HG03342 (cell line): Measurements from ENCODE around the gene DENND1B.
"Not testable (repeated sequence)": the region's sequence is repeated elsewhere in the genome, so short reads cannot be mapped to it uniquely, and the experiment has no call there.

Experiments
- ATAC-seq: cut with Tn5 transposase; IDR thresholded peaks from one replicate; pipeline ENCODE4 v1.9.1; 2021; ENCODE audit warnings: mild to moderate bottlenecking, moderate library complexity; ENCODE audit not compliant: unreplicated experiment

The DENND1B gene

GRCh38 chr1:197745911-197746310 lies 29.4 kb downstream of the DENND1B start:
- ATAC-seq = no peak

GRCh38 chr1:197744979-197745378 lies 30.3 kb downstream of the DENND1B start:
- ATAC-seq = no peak

- ATAC-seq = no peak
These were observed 31.7 kb downstream of the DENND1B start for GRCh38 chr1:197743578-197743977.

GRCh38 chr1:197740992-197741391 lies 34.3 kb downstream of the DENND1B start:
- no peak for ATAC-seq

GRCh38 chr1:197738927-197739326 lies 36.4 kb downstream of the DENND1B start:
- no peak for ATAC-seq

- no peak for ATAC-seq
These were observed 37.4 kb downstream of the DENND1B start for GRCh38 chr1:197737916-197738315.

- no peak for ATAC-seq
These were observed 38.6 kb downstream of the DENND1B start for GRCh38 chr1:197736685-197737084.

GRCh38 chr1:197735461-197735860 lies 39.8 kb downstream of the DENND1B start:
- no peak for ATAC-seq

GRCh38 chr1:197733324-197733723 lies 42.0 kb downstream of the DENND1B start:
- ATAC-seq = no peak

GRCh38 chr1:197732187-197732586 lies 43.1 kb downstream of the DENND1B start:
- ATAC-seq = no peak

GRCh38 chr1:197731449-197731848 lies 43.8 kb downstream of the DENND1B start:
- ATAC-seq = no peak

GRCh38 chr1:197725976-197726375 lies 49.3 kb downstream of the DENND1B start:
- no peak for ATAC-seq

GRCh38 chr1:197725044-197725443 lies 50.2 kb downstream of the DENND1B start:
- no peak for ATAC-seq

- ATAC-seq = no peak
These were observed 59.5 kb downstream of the DENND1B start for GRCh38 chr1:197715806-197716205.

- no peak for ATAC-seq
These were observed 68.7 kb downstream of the DENND1B start for GRCh38 chr1:197706601-197707000.

- ATAC-seq = no peak
These were observed 69.3 kb downstream of the DENND1B start for GRCh38 chr1:197705941-197706340.

- ATAC-seq = not testable (repeated sequence)
These were observed 74.6 kb downstream of the DENND1B start for GRCh38 chr1:197700688-197701087.

- ATAC-seq = no peak
These were observed 78.9 kb downstream of the DENND1B start for GRCh38 chr1:197696372-197696771.

- ATAC-seq = no peak
These were observed 79.3 kb downstream of the DENND1B start for GRCh38 chr1:197695961-197696360.

GRCh38 chr1:197692965-197693364 lies 82.3 kb downstream of the DENND1B start:
- no peak for ATAC-seq

- no peak for ATAC-seq
These were observed 83.5 kb downstream of the DENND1B start for GRCh38 chr1:197691816-197692215.

GRCh38 chr1:197690074-197690473 lies 85.2 kb downstream of the DENND1B start:
- no peak for ATAC-seq

GRCh38 chr1:197688233-197688632 lies 87.0 kb downstream of the DENND1B start:
- ATAC-seq = no peak
